A549 (cell line): ENCODE results near the gene TXK. TPM values are rescaled to one million over a fixed set of nuclear protein-coding genes. Genes with fewer than 3 reads are reported as not detected.
A peak's percentile ranks its signal among the peaks of the same experiment; 100 is the strongest.

Source experiments
- ATAC-seq, 2 experiments: fragments of 200-7000 bp in 1 of 2; fragments of >200 bp in 1 of 2; cut with Nextera tagmentation in 1 of 2; cut with Tn5 transposase in 1 of 2; 3 replicates each; pipeline versions ENCODE4 v1.8.0 to v1.9.1; 2018 to 2020; ENCODE audit warnings: mild to moderate bottlenecking in 1 of 2, moderate library complexity in 1 of 2
- CTCF ChIA-PET: fragments of 300-600 bp; sonication (Branson Sonifier 250); formaldehyde crosslinking; extraction: SDS; loops from one replicate; lab custom pipeline; 2021; ENCODE audit warnings: antibody characterized with exemption, inconsistent platforms; lab: Yijun Ruan, JAX
- POLR2A ChIA-PET: fragments of 350-600 bp; formaldehyde crosslinking; extraction: SDS; loops from one replicate; lab custom pipeline; 2021; ENCODE audit warnings: antibody characterized with exemption, inconsistent platforms; lab: Yijun Ruan, JAX
- DNase-seq, 2 experiments: peaks; one replicate each; pipeline versions ENCODE4 v3.0.0 to v3.0.0-alpha.2; 2011 to 2016; ENCODE audit warnings: low read depth in 1 of 2, low spot score in 1 of 2
- FAIRE-seq: peaks from 2 replicates; lab custom pipeline; 2011; peaks lifted over from hg19 to GRCh38; lab: Jason Lieb, UNC
- H3K27ac ChIP-seq, 2 experiments: fragments of >200 bp; sonication (Bioruptor Twin); formaldehyde crosslinking; 3 replicates each; pipeline ENCODE4 v1.5.1; 2016 to 2017
- H3K4me1 ChIP-seq: fragments of >200 bp; sonication (Bioruptor Twin); formaldehyde crosslinking; 3 replicates; pipeline ENCODE4 v1.6.1; 2016
- H3K4me2 ChIP-seq: fragments of >200 bp; sonication (Bioruptor Twin); formaldehyde crosslinking; 3 replicates; pipeline ENCODE4 v1.6.1; 2016
- H3K4me3 ChIP-seq: fragments of >200 bp; sonication (Bioruptor Twin); formaldehyde crosslinking; 3 replicates; pipeline ENCODE4 v1.5.1; 2016
- H3K9me3 ChIP-seq: fragments of >200 bp; sonication (Bioruptor Twin); formaldehyde crosslinking; 3 replicates; pipeline ENCODE4 v1.6.1; 2016
- ATOH8 ChIP-seq: fragments of 250-450 bp; sonication (Bioruptor Pico); IDR thresholded peaks from 2 replicates; pipeline ENCODE4 v1.5.0; 2020; ENCODE audit warnings: low read depth, mild to moderate bottlenecking, moderate library complexity
- E2F6 ChIP-seq: IDR thresholded peaks from 2 replicates; pipeline ENCODE4 v1.6.1; 2012; ENCODE audit warnings: low read depth, borderline replicate concordance
- EHMT2 ChIP-seq: fragments of 200-600 bp; sonication (generic); IDR thresholded peaks from 2 replicates; pipeline ENCODE4 v1.6.1; 2016; ENCODE audit warnings: antibody characterized with exemption, low read depth, mild to moderate bottlenecking, moderate library complexity
- ESRRA ChIP-seq: fragments of 150-350 bp; IDR thresholded peaks from 2 replicates; pipeline ENCODE4 v1.6.1; 2014; ENCODE audit warnings: mild to moderate bottlenecking, low read length, borderline replicate concordance
- FOSL2 ChIP-seq, 2 experiments: fragments of 450-650 bp in 1 of 2; fragments of >200 bp in 1 of 2; sonication (Bioruptor Twin) in 1 of 2; formaldehyde crosslinking; IDR thresholded peaks; 2 replicates each; pipeline versions ENCODE4 v1.5.0 to v1.6.1; 2016 to 2020; ENCODE audit warnings: mild to moderate bottlenecking in 1 of 2, moderate library complexity in 1 of 2
- FOXS1 ChIP-seq: fragments of 250-450 bp; sonication (Bioruptor Pico); IDR thresholded peaks from 2 replicates; pipeline ENCODE4 v1.5.0; 2020; ENCODE audit warnings: mild to moderate bottlenecking, moderate library complexity
- HES2 ChIP-seq: fragments of >200 bp; sonication (Bioruptor Twin); formaldehyde crosslinking; IDR thresholded peaks from 2 replicates; pipeline ENCODE4 v1.6.1; 2016
- HMGXB4 ChIP-seq: fragments of 250-450 bp; sonication (Bioruptor Pico); IDR thresholded peaks from 2 replicates; pipeline ENCODE4 v1.5.0; 2021; ENCODE audit warnings: mild to moderate bottlenecking, moderate library complexity, borderline replicate concordance
- HOXB13 ChIP-seq: fragments of 250-450 bp; sonication (Bioruptor Pico); IDR thresholded peaks from 2 replicates; pipeline ENCODE4 v1.5.0; 2020; ENCODE audit warnings: low read depth, mild to moderate bottlenecking, moderate library complexity
- HOXB5 ChIP-seq: fragments of 250-450 bp; sonication (Bioruptor Pico); IDR thresholded peaks from 2 replicates; pipeline ENCODE4 v1.5.0; 2020; ENCODE audit warnings: mild to moderate bottlenecking, moderate library complexity
- JUN ChIP-seq, 2 experiments: fragments of >200 bp; sonication (Bioruptor Twin); formaldehyde crosslinking; IDR thresholded peaks; 2 replicates in 1 of 2; 3 replicates in 1 of 2; pipeline ENCODE4 v1.6.1; 2016 to 2017
- MAFK ChIP-seq: fragments of 450-650 bp; IDR thresholded peaks from 2 replicates; pipeline ENCODE4 v1.6.1; 2014; ENCODE audit not compliant: partially characterized antibody
- MAZ ChIP-seq: fragments of 150-350 bp; IDR thresholded peaks from 2 replicates; pipeline ENCODE4 v1.6.1; 2014; ENCODE audit warnings: antibody characterized with exemption, low read depth, low read length, borderline replicate concordance
- NFE2L2 ChIP-seq: fragments of 150-350 bp; conservative IDR thresholded peaks from 2 replicates; pipeline ENCODE4 v1.6.1; 2014; ENCODE audit warnings: low read length
- PBX3 ChIP-seq: IDR thresholded peaks from 2 replicates; pipeline ENCODE4 v1.6.1; 2012
- RAD21 ChIP-seq, 2 experiments: fragments of >200 bp in 1 of 2; sonication (Bioruptor Twin) in 1 of 2; formaldehyde crosslinking in 1 of 2; IDR thresholded peaks in 1 of 2; conservative IDR thresholded peaks in 1 of 2; 2 replicates in 1 of 2; 3 replicates in 1 of 2; pipeline ENCODE4 v1.6.1; 2012 to 2018; ENCODE audit warnings: inconsistent platforms in 1 of 2
- RARB ChIP-seq: fragments of 250-450 bp; sonication (Bioruptor Pico); IDR thresholded peaks from 2 replicates; pipeline ENCODE4 v1.8.0; 2021; ENCODE audit warnings: mild to moderate bottlenecking, moderate library complexity
- REST ChIP-seq: fragments of 200-600 bp; sonication (generic); IDR thresholded peaks from 2 replicates; pipeline ENCODE4 v1.6.1; 2016; ENCODE audit warnings: antibody characterized with exemption, mild to moderate bottlenecking, moderate library complexity
- RFX5 ChIP-seq: fragments of 450-650 bp; IDR thresholded peaks from 2 replicates; pipeline ENCODE4 v1.7.1; 2014; ENCODE audit warnings: antibody characterized with exemption, mild to moderate bottlenecking, moderate library complexity
- TP53 ChIP-seq: fragments of 250-450 bp; sonication (Bioruptor Pico); IDR thresholded peaks from 2 replicates; pipeline ENCODE4 v1.5.0; 2021; ENCODE audit warnings: mild to moderate bottlenecking, moderate library complexity
- ZNF302 ChIP-seq: fragments of 250-450 bp; sonication (Bioruptor Pico); IDR thresholded peaks from 2 replicates; pipeline ENCODE4 v1.9.0; 2021; ENCODE audit warnings: inconsistent platforms, mild to moderate bottlenecking, moderate library complexity
- WGBS: methylation state at CpG from one replicate; pipeline ENCODE4 v1.1.6; 2017; ENCODE audit errors: missing lambda C conversion rate; 5-methylcytosine and 5-hydroxymethylcytosine counted together
- polyA minus RNA-seq: library from RNA; depleted of rRNA, polyadenylated mRNA; stranded (reverse); fragments of >200 nt; gene quantifications from 2 replicates; pipeline ENCODE4 v1.2.3, GENCODE V29; 2011; rRNA and poly(A)+ RNA removed
- polyA plus RNA-seq, 4 experiments: library from polyadenylated mRNA; depleted of rRNA in 3 of 4; stranded (reverse); fragments of >200 nt; fragmentation: RNase III in 1 of 4; extraction: RNeasy Plus Mini Kit Qiagen cat#74134 plus additional on column Dnase treatment in 1 of 4; gene quantifications; 2 replicates in 3 of 4; 3 replicates in 1 of 4; pipeline ENCODE4 v1.2.3, GENCODE V29; 2011 to 2017

TXK gene
- polyA plus RNA-seq (2011; rRNA removed) = 0.13 and 0.14 TPM in 2 replicates
- polyA plus RNA-seq (2012; cell fraction: cytosol; rRNA removed) = 0.03 and 0.05 TPM in 2 replicates
- polyA plus RNA-seq (2012; cell fraction: nucleus; rRNA removed) = 0.08 and 0.38 TPM in 2 replicates
- 0.06 to 0.22 TPM (median 0.13 TPM) in 3 replicates for polyA plus RNA-seq (2017; fragmentation: RNase III; extraction: RNeasy Plus Mini Kit Qiagen cat#74134 plus additional on column Dnase treatment)
- polyA minus RNA-seq = 0.17 TPM in 1 of 2 replicates, not detected in the other

- no peak within 1 kb of the TSS for H3K4me2 ChIP-seq
- CTCF ChIA-PET = no interaction called here
- TF ChIP-seq HOXB5 (CRISPR knock-in tag) (no peak), REST (no peak), HES2 (no peak), RAD21 (conservative IDR thresholded peaks at IDR 0.05 in 1 of 2, IDR thresholded peaks at IDR 0.05 in 1 of 2) (no peak), ZNF302 (CRISPR knock-in tag) (no peak), ATOH8 (CRISPR knock-in tag) (no peak), MAZ (no peak), HMGXB4 (no peak), RARB (CRISPR knock-in tag) (no peak), EHMT2 (no peak), MAFK (no peak), ESRRA (no peak), HOXB13 (no peak), FOXS1 (no peak), FOSL2 (IDR thresholded peaks at IDR 0.05) (no peak), FOSL2 (CRISPR knock-in tag; IDR thresholded peaks at IDR 0.05) (no peak), JUN (IDR thresholded peaks at IDR 0.05) (no peak)
- H3K9me3 ChIP-seq = no peaks in the 10 kb centered on the region
- DNase-seq (no peak), FAIRE-seq (no peak), ATAC-seq (no peak)
- H3K27ac ChIP-seq = no peak within 1 kb of the TSS
- WGBS = 90% methylated on average over 5 of the region's 5 CpGs
- H3K4me3 ChIP-seq = no peak within 1 kb of the TSS
- H3K4me1 ChIP-seq = peaks cover 10% of the 10 kb centered on the region; the same call in 2 of the 3 replicates
- POLR2A ChIA-PET = no interaction called here
Observed at GRCh38 chr4:48134081-48134480, at the start of gene TXK. Gene TXK, minus strand, starts transcription at chr4:48134250. Its CDS starts 80 bp downstream, at chr4:48134170.

GRCh38 chr4:48180234-48180633, 46.2 kb upstream of the TXK start:
- no peaks in the 10 kb centered on the region for H3K9me3 ChIP-seq
- ChIA-PET POLR2A (no interaction called here), CTCF (no interaction called here)
- H3K4me2 ChIP-seq = no peak overlapping the region
- 0 out of 6 replicates have a peak overlapping the region, but pooled peaks of 1 of the 2 experiments have one; percentile 16 for H3K27ac ChIP-seq
- no peak for FAIRE-seq
- H3K4me3 ChIP-seq = no peak overlapping the region
- no peak for ATAC-seq
- H3K4me1 ChIP-seq = peaks cover 13% of the 10 kb centered on the region; the same call in 1 of the 3 replicates
- DNase-seq = no peak
- no peak for TF ChIP-seq PBX3
- TF ChIP-seq NFE2L2 = no peak
- TF ChIP-seq REST = no peak
- TF ChIP-seq E2F6 = no peak
- TF ChIP-seq ESRRA = no peak
- no peak for TF ChIP-seq TP53 (CRISPR knock-in tag)
- no peak for TF ChIP-seq FOXS1
- TF ChIP-seq RFX5 = no peak
